Measurements from ENCODE around the gene DYNC1H1.

The DYNC1H1 gene

DNA sequence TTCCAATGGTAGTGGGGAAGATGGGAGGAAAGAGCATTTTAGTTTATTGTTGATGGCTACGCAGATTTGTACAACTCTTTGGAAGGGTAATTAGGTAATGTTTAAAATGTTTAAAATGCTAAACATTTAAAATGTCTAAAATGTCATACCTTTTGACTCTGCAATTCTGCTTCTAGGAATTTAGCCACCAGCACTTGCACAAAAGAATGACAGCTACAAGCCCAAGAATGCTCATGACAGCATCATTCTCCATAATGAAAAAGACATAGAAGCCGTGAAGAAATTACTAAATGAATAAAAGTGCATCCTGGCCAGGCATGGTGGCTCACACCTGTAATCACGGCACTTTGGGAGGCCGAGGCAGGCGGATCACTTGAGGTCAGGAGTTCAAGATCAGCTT is 19.9 kb upstream of the DYNC1H1 start:
- POLR2A ChIA-PET = no interaction called here
- no peak overlapping the region for H3K4me3 ChIP-seq (ENCODE audit: low read depth, low read length)
- TF ChIP-seq ZNF335 (tag by site-specific recombination; conservative IDR thresholded peaks at IDR 0.05) (no peak), TRIM28 (IDR thresholded peaks at IDR 0.05; ENCODE audit: borderline replicate concordance, low read length) (no peak), HOXA7 (CRISPR knock-in tag; IDR thresholded peaks at IDR 0.05; ENCODE audit: borderline replicate concordance) (no peak), BCL11B (tag by site-specific recombination; IDR thresholded peaks at IDR 0.05; ENCODE audit: low read depth) (no peak), ZNF585B (tag by site-specific recombination; IDR thresholded peaks at IDR 0.05) (no peak), ZFHX2 (tag by site-specific recombination; conservative IDR thresholded peaks at IDR 0.05) (no peak), WT1 (tag by site-specific recombination; IDR thresholded peaks at IDR 0.05) (no peak), ZBTB17 (tag by site-specific recombination; IDR thresholded peaks at IDR 0.05) (no peak), ZNF114 (tag by site-specific recombination; IDR thresholded peaks at IDR 0.05) (no peak), REPIN1 (tag by site-specific recombination; IDR thresholded peaks at IDR 0.05; ENCODE audit: low read depth) (no peak), ZNF19 (tag by site-specific recombination; IDR thresholded peaks at IDR 0.05; ENCODE audit: low read depth) (no peak)
- TF ChIP-seq, protein P1, sequence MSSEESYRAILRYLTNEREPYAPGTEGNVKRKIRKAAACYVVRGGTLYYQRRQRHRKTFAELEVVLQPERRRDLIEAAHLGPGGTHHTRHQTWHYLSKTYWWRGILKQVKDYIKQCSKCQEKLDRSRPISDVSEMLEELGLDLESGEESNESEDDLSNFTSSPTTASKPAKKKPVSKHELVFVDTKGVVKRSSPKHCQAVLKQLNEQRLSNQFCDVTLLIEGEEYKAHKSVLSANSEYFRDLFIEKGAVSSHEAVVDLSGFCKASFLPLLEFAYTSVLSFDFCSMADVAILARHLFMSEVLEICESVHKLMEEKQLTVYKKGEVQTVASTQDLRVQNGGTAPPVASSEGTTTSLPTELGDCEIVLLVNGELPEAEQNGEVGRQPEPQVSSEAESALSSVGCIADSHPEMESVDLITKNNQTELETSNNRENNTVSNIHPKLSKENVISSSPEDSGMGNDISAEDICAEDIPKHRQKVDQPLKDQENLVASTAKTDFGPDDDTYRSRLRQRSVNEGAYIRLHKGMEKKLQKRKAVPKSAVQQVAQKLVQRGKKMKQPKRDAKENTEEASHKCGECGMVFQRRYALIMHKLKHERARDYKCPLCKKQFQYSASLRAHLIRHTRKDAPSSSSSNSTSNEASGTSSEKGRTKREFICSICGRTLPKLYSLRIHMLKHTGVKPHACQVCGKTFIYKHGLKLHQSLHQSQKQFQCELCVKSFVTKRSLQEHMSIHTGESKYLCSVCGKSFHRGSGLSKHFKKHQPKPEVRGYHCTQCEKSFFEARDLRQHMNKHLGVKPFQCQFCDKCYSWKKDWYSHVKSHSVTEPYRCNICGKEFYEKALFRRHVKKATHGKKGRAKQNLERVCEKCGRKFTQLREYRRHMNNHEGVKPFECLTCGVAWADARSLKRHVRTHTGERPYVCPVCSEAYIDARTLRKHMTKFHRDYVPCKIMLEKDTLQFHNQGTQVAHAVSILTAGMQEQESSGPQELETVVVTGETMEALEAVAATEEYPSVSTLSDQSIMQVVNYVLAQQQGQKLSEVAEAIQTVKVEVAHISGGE (tag by site-specific recombination; conservative IDR thresholded peaks at IDR 0.05; ENCODE audit: low read depth) = no peak
- TF ChIP-seq, protein P2, sequence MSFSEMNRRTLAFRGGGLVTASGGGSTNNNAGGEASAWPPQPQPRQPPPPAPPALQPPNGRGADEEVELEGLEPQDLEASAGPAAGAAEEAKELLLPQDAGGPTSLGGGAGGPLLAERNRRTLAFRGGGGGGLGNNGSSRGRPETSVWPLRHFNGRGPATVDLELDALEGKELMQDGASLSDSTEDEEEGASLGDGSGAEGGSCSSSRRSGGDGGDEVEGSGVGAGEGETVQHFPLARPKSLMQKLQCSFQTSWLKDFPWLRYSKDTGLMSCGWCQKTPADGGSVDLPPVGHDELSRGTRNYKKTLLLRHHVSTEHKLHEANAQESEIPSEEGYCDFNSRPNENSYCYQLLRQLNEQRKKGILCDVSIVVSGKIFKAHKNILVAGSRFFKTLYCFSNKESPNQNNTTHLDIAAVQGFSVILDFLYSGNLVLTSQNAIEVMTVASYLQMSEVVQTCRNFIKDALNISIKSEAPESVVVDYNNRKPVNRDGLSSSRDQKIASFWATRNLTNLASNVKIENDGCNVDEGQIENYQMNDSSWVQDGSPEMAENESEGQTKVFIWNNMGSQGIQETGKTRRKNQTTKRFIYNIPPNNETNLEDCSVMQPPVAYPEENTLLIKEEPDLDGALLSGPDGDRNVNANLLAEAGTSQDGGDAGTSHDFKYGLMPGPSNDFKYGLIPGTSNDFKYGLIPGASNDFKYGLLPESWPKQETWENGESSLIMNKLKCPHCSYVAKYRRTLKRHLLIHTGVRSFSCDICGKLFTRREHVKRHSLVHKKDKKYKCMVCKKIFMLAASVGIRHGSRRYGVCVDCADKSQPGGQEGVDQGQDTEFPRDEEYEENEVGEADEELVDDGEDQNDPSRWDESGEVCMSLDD (tag by site-specific recombination; IDR thresholded peaks at IDR 0.05) = no peak
- TF ChIP-seq, protein P3, sequence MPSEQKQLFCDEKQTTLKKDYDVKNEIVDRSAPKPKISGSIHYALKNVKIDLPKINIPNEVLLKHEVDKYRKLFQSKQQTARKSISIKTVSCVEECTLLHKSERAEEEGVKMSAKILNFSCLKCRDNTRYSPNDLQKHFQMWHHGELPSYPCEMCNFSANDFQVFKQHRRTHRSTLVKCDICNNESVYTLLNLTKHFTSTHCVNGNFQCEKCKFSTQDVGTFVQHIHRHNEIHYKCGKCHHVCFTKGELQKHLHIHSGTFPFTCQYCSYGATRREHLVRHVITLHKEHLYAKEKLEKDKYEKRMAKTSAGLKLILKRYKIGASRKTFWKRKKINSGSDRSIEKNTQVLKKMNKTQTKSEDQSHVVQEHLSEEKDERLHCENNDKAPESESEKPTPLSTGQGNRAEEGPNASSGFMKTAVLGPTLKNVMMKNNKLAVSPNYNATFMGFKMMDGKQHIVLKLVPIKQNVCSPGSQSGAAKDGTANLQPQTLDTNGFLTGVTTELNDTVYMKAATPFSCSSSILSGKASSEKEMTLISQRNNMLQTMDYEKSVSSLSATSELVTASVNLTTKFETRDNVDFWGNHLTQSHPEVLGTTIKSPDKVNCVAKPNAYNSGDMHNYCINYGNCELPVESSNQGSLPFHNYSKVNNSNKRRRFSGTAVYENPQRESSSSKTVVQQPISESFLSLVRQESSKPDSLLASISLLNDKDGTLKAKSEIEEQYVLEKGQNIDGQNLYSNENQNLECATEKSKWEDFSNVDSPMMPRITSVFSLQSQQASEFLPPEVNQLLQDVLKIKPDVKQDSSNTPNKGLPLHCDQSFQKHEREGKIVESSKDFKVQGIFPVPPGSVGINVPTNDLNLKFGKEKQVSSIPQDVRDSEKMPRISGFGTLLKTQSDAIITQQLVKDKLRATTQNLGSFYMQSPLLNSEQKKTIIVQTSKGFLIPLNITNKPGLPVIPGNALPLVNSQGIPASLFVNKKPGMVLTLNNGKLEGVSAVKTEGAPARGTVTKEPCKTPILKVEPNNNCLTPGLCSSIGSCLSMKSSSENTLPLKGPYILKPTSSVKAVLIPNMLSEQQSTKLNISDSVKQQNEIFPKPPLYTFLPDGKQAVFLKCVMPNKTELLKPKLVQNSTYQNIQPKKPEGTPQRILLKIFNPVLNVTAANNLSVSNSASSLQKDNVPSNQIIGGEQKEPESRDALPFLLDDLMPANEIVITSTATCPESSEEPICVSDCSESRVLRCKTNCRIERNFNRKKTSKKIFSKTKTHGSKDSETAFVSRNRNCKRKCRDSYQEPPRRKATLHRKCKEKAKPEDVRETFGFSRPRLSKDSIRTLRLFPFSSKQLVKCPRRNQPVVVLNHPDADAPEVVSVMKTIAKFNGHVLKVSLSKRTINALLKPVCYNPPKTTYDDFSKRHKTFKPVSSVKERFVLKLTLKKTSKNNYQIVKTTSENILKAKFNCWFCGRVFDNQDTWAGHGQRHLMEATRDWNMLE (tag by site-specific recombination; conservative IDR thresholded peaks at IDR 0.05; ENCODE audit: low read depth) = no peak

DNA sequence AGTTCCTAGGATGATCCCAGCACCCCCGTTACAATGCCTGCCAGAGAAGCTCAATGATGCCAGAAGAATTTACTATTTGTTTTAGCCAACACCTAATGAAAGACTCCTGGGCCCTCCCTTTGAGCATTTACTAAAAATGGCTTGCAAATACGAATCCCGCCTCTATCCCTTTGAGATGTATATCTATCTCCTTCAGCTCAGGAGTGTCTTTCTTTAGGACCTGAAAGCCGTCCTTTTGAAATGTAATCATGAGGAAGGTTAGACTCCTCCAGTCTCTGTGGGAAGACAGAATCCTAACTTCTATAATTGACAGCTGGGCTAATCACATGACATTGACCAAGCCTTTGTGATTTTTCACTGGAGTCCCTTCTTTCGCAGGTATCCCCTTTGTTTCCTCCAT is 19.2 kb upstream of the DYNC1H1 start:
- TF ChIP-seq, protein P4, sequence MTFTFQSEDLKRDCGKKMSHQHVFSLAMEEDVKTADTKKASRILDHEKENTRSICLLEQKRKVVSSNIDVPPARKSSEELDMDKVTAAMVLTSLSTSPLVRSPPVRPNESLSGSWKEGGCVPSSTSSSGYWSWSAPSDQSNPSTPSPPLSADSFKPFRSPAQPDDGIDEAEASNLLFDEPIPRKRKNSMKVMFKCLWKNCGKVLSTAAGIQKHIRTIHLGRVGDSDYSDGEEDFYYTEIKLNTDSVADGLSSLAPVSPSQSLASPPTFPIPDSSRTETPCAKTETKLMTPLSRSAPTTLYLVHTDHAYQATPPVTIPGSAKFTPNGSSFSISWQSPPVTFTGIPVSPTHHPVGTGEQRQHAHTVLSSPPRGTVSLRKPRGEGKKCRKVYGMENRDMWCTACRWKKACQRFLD (tag by site-specific recombination; IDR thresholded peaks at IDR 0.05) = no peak
- TF ChIP-seq ZNF391 (tag by site-specific recombination; IDR thresholded peaks at IDR 0.05; ENCODE audit: borderline replicate concordance, low read depth) = no peak
- TF ChIP-seq TCF7L2 (IDR thresholded peaks at IDR 0.05; ENCODE audit: borderline replicate concordance, low read depth, low read length) = no peak
- no peak for TF ChIP-seq ZNF23 (tag by site-specific recombination; IDR thresholded peaks at IDR 0.05; ENCODE audit: borderline replicate concordance)
- ChIA-PET CTCF (interaction anchor here (0.6 kb wide), 1 partner anchor 136 kb away, joined by 3 read pairs; no protein-coding TSS in a partner anchor), POLR2A (no interaction called here)
- H3K4me1 ChIP-seq (ENCODE audit: control insufficient read depth, insufficient read depth, low read length) = 0 out of 2 replicates have a peak, but pooled peaks cover 3% of the 10 kb centered on the region
- H3K9me3 ChIP-seq (ENCODE audit: control insufficient read depth, insufficient read depth, low read depth, low read length) = no peaks in the 10 kb centered on the region
- H3K36me3 ChIP-seq (ENCODE audit: control insufficient read depth in 2 of 2, insufficient read depth in 1 of 2, low read length in 2 of 2) = no peaks in the 10 kb centered on the region
- no peak overlapping the region for H3K4me3 ChIP-seq (ENCODE audit: low read depth, low read length)
- H3K27ac ChIP-seq (ENCODE audit: extremely low read depth, low read depth, low read length) = no peak overlapping the region

More for the DNA sequence above, 19.9 kb upstream of the DYNC1H1 start:
- Histone ChIP-seq H3K9me3 (ENCODE audit: control insufficient read depth, insufficient read depth, low read depth, low read length) (no peaks in the 10 kb centered on the region), H3K36me3 (ENCODE audit: control insufficient read depth in 2 of 2, insufficient read depth in 1 of 2, low read length in 2 of 2) (no peaks in the 10 kb centered on the region), H3K27ac (ENCODE audit: extremely low read depth, low read depth, low read length) (no peak overlapping the region), H3K4me1 (ENCODE audit: control insufficient read depth, insufficient read depth, low read length) (0 out of 2 replicates have a peak, but pooled peaks cover 3% of the 10 kb centered on the region)
- CTCF ChIA-PET = no interaction called here
